Measurements from ENCODE around the gene STK10. TPM values are rescaled to one million over a fixed set of nuclear protein-coding genes. Genes with fewer than 3 reads are reported as not detected.

STK10 gene
- total and polyA plus RNA-seq, 2 experiments from 2014 or later = 7.5 to 17.8 TPM

DNA sequence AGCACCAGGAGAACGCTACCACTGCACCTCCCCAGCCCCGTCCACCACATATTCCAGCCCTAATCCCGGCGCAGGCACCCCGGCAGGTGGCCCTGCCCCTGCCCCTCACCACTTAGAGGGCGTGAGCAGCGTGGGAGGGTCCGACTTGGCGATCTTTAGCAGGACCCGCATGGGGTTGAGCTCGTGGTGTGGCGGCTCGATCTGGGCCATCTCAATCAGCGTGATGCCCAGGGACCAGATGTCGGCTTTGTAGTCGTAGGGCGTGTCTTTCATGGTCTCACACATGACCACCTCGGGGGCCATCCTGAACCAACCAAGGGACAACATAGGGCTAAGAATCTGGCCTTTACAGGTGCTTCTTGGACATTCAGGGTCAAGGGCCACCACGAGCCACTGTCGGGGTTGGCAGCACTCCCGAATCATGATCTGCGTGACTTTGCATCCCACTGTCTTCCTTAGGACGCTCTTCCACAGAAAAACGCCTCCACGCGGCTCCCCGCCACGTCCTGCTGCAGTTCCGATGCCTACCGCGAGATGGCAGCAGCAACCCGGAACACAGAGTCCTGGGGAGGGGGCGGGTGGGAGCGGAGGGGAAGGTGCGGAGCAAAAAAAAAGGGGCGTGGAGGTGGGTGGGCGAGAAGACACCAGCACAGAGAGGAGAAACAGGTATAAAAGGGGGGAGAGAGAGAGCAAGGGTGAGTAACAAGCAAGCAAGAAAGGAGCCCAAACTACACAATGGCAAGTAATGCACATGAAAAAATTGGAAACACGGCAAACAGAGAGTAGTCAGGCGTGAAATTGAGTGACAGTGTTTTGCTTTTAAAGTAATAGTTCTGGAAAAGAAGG lies 81.3 kb downstream of the STK10 start:
- Histone ChIP-seq H2AFZ (no peak overlapping the region), H3K27ac (ENCODE audit: low read depth) (no peak overlapping the region), H3K36me3 (ENCODE audit: insufficient read depth) (no peaks in the 10 kb centered on the region), H3K79me2 (replicated peaks; ENCODE audit: insufficient read depth) (no peaks in the 10 kb centered on the region), H3K9me2 (ENCODE audit: insufficient read depth) (no peaks in the 10 kb centered on the region), H3K4me3 (0 out of 2 replicates have a peak overlapping the region, but pooled peaks have one; percentile 35), H3K4me2 (peak overlapping the region; percentile 60; the same call in 1 of the 2 replicates), H3K4me1 (ENCODE audit: insufficient read depth) (peaks cover 44% of the 10 kb centered on the region), H3F3A (replicated peaks; ENCODE audit: low read depth) (peaks cover 30% of the 10 kb centered on the region), H4K20me1 (replicated peaks; ENCODE audit: insufficient read depth) (no peaks in the 10 kb centered on the region), H3K27me3 (ENCODE audit: insufficient read depth) (no peaks in the 10 kb centered on the region)
- Mint-ChIP-seq H3K27ac (no peak overlapping the region), H3K4me3 (peak overlapping the region; percentile 38; the same call in 1 of the 3 replicates), H3K36me3 (ENCODE audit: low read depth) (peaks cover 3% of the 10 kb centered on the region; the same call in 1 of the 3 replicates), H3K9me3 (no peaks in the 10 kb centered on the region; the same call in 2 of the 3 replicates), H3K27me3 (ENCODE audit: insufficient read depth, low read depth, poor library complexity) (peaks cover 14% of the 10 kb centered on the region), H3K4me1 (peaks cover 47% of the 10 kb centered on the region)
- peak; percentile 85 to 93 for TF ChIP-seq CTCF (conservative IDR thresholded peaks at IDR 0.05; ENCODE audit: low read depth in 2 of 2)
- TF ChIP-seq, protein P1, sequence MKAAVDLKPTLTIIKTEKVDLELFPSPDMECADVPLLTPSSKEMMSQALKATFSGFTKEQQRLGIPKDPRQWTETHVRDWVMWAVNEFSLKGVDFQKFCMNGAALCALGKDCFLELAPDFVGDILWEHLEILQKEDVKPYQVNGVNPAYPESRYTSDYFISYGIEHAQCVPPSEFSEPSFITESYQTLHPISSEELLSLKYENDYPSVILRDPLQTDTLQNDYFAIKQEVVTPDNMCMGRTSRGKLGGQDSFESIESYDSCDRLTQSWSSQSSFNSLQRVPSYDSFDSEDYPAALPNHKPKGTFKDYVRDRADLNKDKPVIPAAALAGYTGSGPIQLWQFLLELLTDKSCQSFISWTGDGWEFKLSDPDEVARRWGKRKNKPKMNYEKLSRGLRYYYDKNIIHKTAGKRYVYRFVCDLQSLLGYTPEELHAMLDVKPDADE (IDR thresholded peaks at IDR 0.05) = no peak
- ATAC-seq = peak; percentile 20
- peak; percentile 77 for DNase-seq (ENCODE audit: low spot score)

DNA sequence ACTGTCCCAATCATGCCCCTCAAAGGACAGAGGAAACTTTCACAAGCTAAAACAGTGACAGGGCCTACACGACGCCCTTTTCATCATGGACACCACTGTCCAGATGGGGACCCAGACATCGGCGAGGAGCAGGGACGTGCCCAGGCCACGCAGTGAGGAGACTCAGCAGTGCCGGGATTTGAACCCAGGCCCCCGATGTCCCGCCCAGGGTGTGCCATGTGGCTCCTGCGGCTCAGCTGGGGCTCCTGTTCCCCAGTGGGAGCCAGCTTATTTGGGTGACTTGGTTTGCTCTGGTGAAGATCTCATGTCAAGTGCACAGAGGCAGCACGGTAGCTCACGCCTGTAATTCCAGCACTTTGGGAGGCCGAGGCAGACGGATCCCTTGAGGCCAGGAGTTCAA lies 82.2 kb downstream of the STK10 start:
- Histone ChIP-seq H3K79me2 (replicated peaks; ENCODE audit: insufficient read depth) (no peaks in the 10 kb centered on the region), H3K27me3 (ENCODE audit: insufficient read depth) (no peaks in the 10 kb centered on the region), H3F3A (replicated peaks; ENCODE audit: low read depth) (peaks cover 29% of the 10 kb centered on the region), H3K4me1 (ENCODE audit: insufficient read depth) (peaks cover 36% of the 10 kb centered on the region), H3K27ac (ENCODE audit: low read depth) (no peak overlapping the region), H3K9me2 (ENCODE audit: insufficient read depth) (no peaks in the 10 kb centered on the region), H3K4me3 (no peak overlapping the region), H3K4me2 (no peak overlapping the region), H2AFZ (no peak overlapping the region), H3K36me3 (ENCODE audit: insufficient read depth) (no peaks in the 10 kb centered on the region), H4K20me1 (replicated peaks; ENCODE audit: insufficient read depth) (no peaks in the 10 kb centered on the region)
- DNase-seq (ENCODE audit: low spot score) (no peak), ATAC-seq (no peak)
- Mint-ChIP-seq H3K4me3 (no peak overlapping the region), H3K27me3 (ENCODE audit: insufficient read depth, low read depth, poor library complexity) (peaks cover 14% of the 10 kb centered on the region), H3K36me3 (ENCODE audit: low read depth) (peaks cover 3% of the 10 kb centered on the region; the same call in 1 of the 3 replicates), H3K27ac (no peak overlapping the region), H3K4me1 (peaks cover 40% of the 10 kb centered on the region), H3K9me3 (no peaks in the 10 kb centered on the region; the same call in 2 of the 3 replicates)
- TF ChIP-seq, protein P1 (IDR thresholded peaks at IDR 0.05) = no peak
- TF ChIP-seq EZH2phosphoT487 (IDR thresholded peaks at IDR 0.05; ENCODE audit: unreplicated experiment) = no peak
- no peak for TF ChIP-seq STAT1 (IDR thresholded peaks at IDR 0.05; ENCODE audit: unreplicated experiment)
